Measurements from ENCODE around the gene FOXRED1. TPM values are rescaled to one million over a fixed set of nuclear protein-coding genes. Genes with fewer than 3 reads are reported as not detected.

The FOXRED1 gene
- total RNA-seq, 1 experiment from 2014 or later: 43.2 TPM

DNA sequence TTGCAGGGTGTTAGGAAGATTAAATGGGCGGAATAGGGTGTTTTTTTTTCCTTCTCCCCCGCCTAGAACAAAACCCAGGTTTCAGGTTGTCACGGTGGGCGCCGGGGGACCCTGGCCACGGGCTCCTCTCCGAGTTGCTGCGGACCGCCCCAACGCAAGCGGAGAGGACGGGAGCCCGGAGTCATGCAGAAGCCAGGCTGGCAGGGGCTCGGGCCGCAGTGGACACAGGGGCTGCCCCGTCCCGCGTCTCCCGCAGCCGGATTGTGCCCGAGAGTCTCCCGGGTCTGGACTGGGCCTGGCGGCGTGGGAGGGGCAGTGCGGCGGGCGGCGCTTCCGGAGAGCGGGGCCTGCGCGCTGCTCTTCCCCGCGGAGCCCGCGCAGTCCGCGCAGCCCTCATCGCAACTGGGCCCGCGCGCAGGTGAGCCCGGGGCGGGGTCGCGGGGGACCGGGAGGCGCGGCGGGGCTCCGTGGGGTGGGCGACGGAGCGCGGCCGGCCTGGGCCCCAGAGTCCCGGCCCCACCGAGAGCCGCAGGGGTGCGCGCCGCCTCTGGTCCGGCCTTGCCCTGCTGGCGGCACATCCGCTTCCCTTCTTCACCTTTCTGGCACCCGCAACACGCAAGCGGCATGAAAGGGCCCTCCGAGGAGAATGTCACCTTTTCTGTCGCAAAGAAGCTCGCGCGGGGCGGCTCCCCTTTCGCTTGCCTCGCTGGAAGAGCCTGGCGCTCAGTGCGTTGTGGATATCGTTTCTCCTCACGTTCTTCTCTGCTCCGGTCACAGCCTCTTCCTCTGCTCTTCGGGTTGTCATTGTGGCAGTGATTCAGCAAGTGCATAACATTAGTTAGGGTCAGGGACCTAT, 14.0 kb downstream of the FOXRED1 start, which contains the start of gene TIRAP:
Gene TIRAP (plus strand): TSS at position 358 of the 856 bp plus-strand sequence. CDS start 7,802 bp downstream, outside the sequence.
- no peak for TF ChIP-seq CTCF (conservative IDR thresholded peaks at IDR 0.05)
- TF ChIP-seq EZH2 (IDR thresholded peaks at IDR 0.05; ENCODE audit: low read depth): no peak
- Histone ChIP-seq H3K4me2 (peak within 1 kb of the TSS; percentile 90), H3K9me2 (ENCODE audit: insufficient read depth) (no peaks in the 10 kb centered on the region), H3K27me3 (ENCODE audit: insufficient read depth, low read depth) (no peaks in the 10 kb centered on the region), H4K20me1 (ENCODE audit: insufficient read depth) (no peaks in the 10 kb centered on the region), H3K27ac (peak within 1 kb of the TSS; percentile 77), H3K9me3 (ENCODE audit: insufficient read depth, low read depth) (no peaks in the 10 kb centered on the region), H3K36me3 (ENCODE audit: low read depth) (no peaks in the 10 kb centered on the region), H3K79me2 (ENCODE audit: low read depth) (peaks cover 14% of the 10 kb centered on the region), H3F3A (ENCODE audit: insufficient read depth, low read depth) (peaks cover 15% of the 10 kb centered on the region; the same call in 1 of the 2 replicates), H3K4me3 (peak within 1 kb of the TSS; percentile 83), H3K4me1 (replicated peaks; ENCODE audit: insufficient read depth) (peaks cover 23% of the 10 kb centered on the region), H2AFZ (peak within 1 kb of the TSS; percentile 97)
- intact Hi-C loops (cut with micrococcal nuclease; ENCODE audit: unreplicated experiment): loop anchor here (1.0 kb wide), 1 partner anchor 14 kb away; the partner anchor contains the start of gene FOXRED1
- no TSS peak for BruUV-seq (replicated peaks)
- CTCF ChIA-PET: no interaction called here
- POLR2A ChIA-PET (ENCODE audit: unreplicated experiment): interaction anchor here (0.6 to 0.7 kb wide), 3 partner anchors 13 to 578 kb away, joined by 3 to 6 read pairs (median 3); no protein-coding TSS in a partner anchor
- DNase-seq: peak; percentile 64 to 68

DNA sequence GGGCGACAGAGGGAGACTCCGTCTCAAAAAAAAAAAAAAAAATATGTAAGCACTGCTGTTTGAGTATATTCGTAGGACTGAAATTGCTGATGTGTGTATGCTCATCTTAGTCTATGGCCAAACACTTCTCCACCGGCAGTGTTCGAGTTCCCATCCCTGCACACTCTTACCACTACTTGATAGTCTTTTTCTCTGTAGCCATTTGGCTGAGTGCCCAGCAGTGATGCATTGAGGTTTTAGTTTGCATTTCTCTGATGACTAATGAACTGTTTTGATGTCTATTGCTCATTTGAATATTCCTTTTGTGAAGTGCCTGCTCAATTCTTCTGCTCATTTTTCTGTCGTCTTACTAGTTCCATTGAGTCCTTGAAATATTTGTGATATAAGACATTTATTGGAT, 15.9 kb downstream of the FOXRED1 start:
- POLR2A ChIA-PET (ENCODE audit: unreplicated experiment): no interaction called here
- H3K4me3 ChIP-seq: no peak overlapping the region; the same call in 1 of the 2 replicates

GRCh38 chr11:126288237-126288636, 19.3 kb downstream of the FOXRED1 start:
- H2AFZ ChIP-seq: no peak overlapping the region
- H3K36me3 ChIP-seq (ENCODE audit: low read depth): no peaks in the 10 kb centered on the region
- H3K27me3 ChIP-seq (ENCODE audit: insufficient read depth, low read depth): no peaks in the 10 kb centered on the region
- ChIA-PET CTCF (no interaction called here), POLR2A (ENCODE audit: unreplicated experiment) (no interaction called here)
- peaks cover 14% of the 10 kb centered on the region; the same call in 1 of the 2 replicates for H3F3A ChIP-seq (ENCODE audit: insufficient read depth, low read depth)
- H4K20me1 ChIP-seq (ENCODE audit: insufficient read depth): no peaks in the 10 kb centered on the region
- peak in 1 of 2 experiments; percentile 11 for DNase-seq
- TF ChIP-seq EZH2 (IDR thresholded peaks at IDR 0.05; ENCODE audit: low read depth) (no peak), CTCF (conservative IDR thresholded peaks at IDR 0.05) (no peak)
- intact Hi-C loops (cut with micrococcal nuclease; ENCODE audit: unreplicated experiment): no loop called here
- no peaks in the 10 kb centered on the region for H3K9me3 ChIP-seq (ENCODE audit: insufficient read depth, low read depth)
- no peaks in the 10 kb centered on the region for H3K9me2 ChIP-seq (ENCODE audit: insufficient read depth)
- no TSS peak for BruUV-seq (replicated peaks)
- no peak overlapping the region for H3K4me2 ChIP-seq
- H3K4me3 ChIP-seq: no peak overlapping the region
- peaks cover 14% of the 10 kb centered on the region for H3K79me2 ChIP-seq (ENCODE audit: low read depth)
- no peak overlapping the region for H3K27ac ChIP-seq
- H3K4me1 ChIP-seq (replicated peaks; ENCODE audit: insufficient read depth): peaks cover 15% of the 10 kb centered on the region

More for the DNA sequence above, 15.9 kb downstream of the FOXRED1 start:
- peak overlapping the region; percentile 90; the same call in 1 of the 2 replicates for H3K4me2 ChIP-seq
- H3K4me1 ChIP-seq (replicated peaks; ENCODE audit: insufficient read depth): peaks cover 23% of the 10 kb centered on the region
- CTCF ChIA-PET: no interaction called here
- no peak overlapping the region for H2AFZ ChIP-seq
- no peaks in the 10 kb centered on the region for H3K9me3 ChIP-seq (ENCODE audit: insufficient read depth, low read depth)
- H3F3A ChIP-seq (ENCODE audit: insufficient read depth, low read depth): peaks cover 15% of the 10 kb centered on the region; the same call in 1 of the 2 replicates
- DNase-seq: peak; percentile 73 to 85
- intact Hi-C loops (cut with micrococcal nuclease; ENCODE audit: unreplicated experiment): no loop called here
- no peaks in the 10 kb centered on the region for H3K9me2 ChIP-seq (ENCODE audit: insufficient read depth)
- BruUV-seq (replicated peaks): no TSS peak
- H3K79me2 ChIP-seq (ENCODE audit: low read depth): peaks cover 14% of the 10 kb centered on the region
- H4K20me1 ChIP-seq (ENCODE audit: insufficient read depth): no peaks in the 10 kb centered on the region
- no peaks in the 10 kb centered on the region for H3K36me3 ChIP-seq (ENCODE audit: low read depth)
- H3K27me3 ChIP-seq (ENCODE audit: insufficient read depth, low read depth): no peaks in the 10 kb centered on the region
- no peak overlapping the region for H3K27ac ChIP-seq
- TF ChIP-seq CTCF (conservative IDR thresholded peaks at IDR 0.05) (no peak), EZH2 (IDR thresholded peaks at IDR 0.05; ENCODE audit: low read depth) (no peak)

Data from PC-9 (cell line).